Neural cell (in vitro differentiated cells): Measurements from ENCODE around the gene SLC17A5. TPM values are rescaled to one million over a fixed set of nuclear protein-coding genes. Genes with fewer than 3 reads are reported as not detected.

Experiments used
- H2AFZ ChIP-seq: fragments of 200-600, 300-800 bp; sonication (generic), shearing (Covaris generic); 2 replicates; pipeline ENCODE4 v1.6.0; 2014; ENCODE audit warnings: low read depth, mild to moderate bottlenecking, antibody characterized with exemption, low read length, moderate library complexity
- H3F3A ChIP-seq: fragments of 200-600 bp; shearing (Covaris generic); 2 replicates; pipeline ENCODE4 v1.6.1; 2016; ENCODE audit warnings: mild to moderate bottlenecking, moderate library complexity, mixed read lengths, antibody characterized with exemption, low read length; ENCODE audit not compliant: insufficient read depth, poor library complexity, severe bottlenecking
- H3K27ac ChIP-seq: fragments of 200-600, 300-800 bp; sonication (generic), shearing (Covaris generic); 2 replicates; pipeline ENCODE4 v1.5.1; 2014; ENCODE audit warnings: mild to moderate bottlenecking, low read length, moderate library complexity
- H3K27me3 ChIP-seq: fragments of 300-800, 200-600 bp; sonication (generic), shearing (Covaris generic); 2 replicates; pipeline ENCODE4 v1.6.0; 2014; ENCODE audit warnings: mild to moderate bottlenecking, low read depth, low read length, moderate library complexity; ENCODE audit not compliant: insufficient read depth
- H3K36me3 ChIP-seq: fragments of 300-800, 200-600 bp; sonication (generic), shearing (Covaris generic); 2 replicates; pipeline ENCODE4 v1.5.1; 2014; ENCODE audit warnings: mild to moderate bottlenecking, antibody characterized with exemption, low read length, moderate library complexity; ENCODE audit not compliant: insufficient read depth
- H3K4me2 ChIP-seq: fragments of 300-800, 200-600 bp; sonication (generic), shearing (Covaris generic); 2 replicates; pipeline ENCODE4 v1.6.0; 2014; ENCODE audit warnings: mild to moderate bottlenecking, low read length
- H3K4me3 ChIP-seq: fragments of 300-800, 200-600 bp; sonication (generic), shearing (Covaris generic); 2 replicates; pipeline ENCODE4 v1.5.1; 2014; ENCODE audit warnings: mild to moderate bottlenecking, low read length, moderate library complexity
- H3K79me2 ChIP-seq: fragments of 200-600 bp; shearing (Covaris generic); replicated peaks from 2 replicates; pipeline ENCODE4 v1.6.0; 2014; ENCODE audit warnings: mild to moderate bottlenecking, low read length, moderate library complexity; ENCODE audit not compliant: insufficient read depth
- H3K9ac ChIP-seq: fragments of 300-800, 200-600 bp; sonication (generic), shearing (Covaris generic); 2 replicates; pipeline ENCODE4 v1.6.1; 2016; ENCODE audit warnings: mild to moderate bottlenecking, low read length, mixed read lengths
- H3K9me2 ChIP-seq: fragments of 200-600 bp; shearing (Covaris generic); 2 replicates; pipeline ENCODE4 v1.6.1; 2016; ENCODE audit warnings: mild to moderate bottlenecking, low read length, mixed read lengths; ENCODE audit not compliant: insufficient read depth
- H3K9me3 ChIP-seq: fragments of 200-600, 300-800 bp; sonication (generic), shearing (Covaris generic); 2 replicates; pipeline ENCODE4 v1.6.1; 2016; ENCODE audit warnings: mild to moderate bottlenecking, mixed run types, low read length, moderate library complexity, mixed read lengths
- H4K20me1 ChIP-seq: fragments of 200-600 bp; shearing (Covaris generic); 2 replicates; pipeline ENCODE4 v1.6.1; 2016; ENCODE audit warnings: mild to moderate bottlenecking, mixed run types; ENCODE audit not compliant: insufficient read depth
- EP300 ChIP-seq: fragments of 450-650 bp; conservative IDR thresholded peaks from 2 replicates; pipeline ENCODE4 v1.6.1; 2014; ENCODE audit warnings: antibody characterized with exemption, mild to moderate bottlenecking, moderate library complexity; ENCODE audit not compliant: poor library complexity, severe bottlenecking
- EZH2 ChIP-seq: fragments of 200-600, 300-800 bp; shearing (Covaris generic), sonication (generic); IDR thresholded peaks from 2 replicates; pipeline ENCODE4 v1.6.1; 2014; ENCODE audit warnings: antibody characterized with exemption, low read length, borderline replicate concordance, mild to moderate bottlenecking; ENCODE audit not compliant: insufficient read depth, poor library complexity, severe bottlenecking
- MXI1 ChIP-seq: fragments of 450-650 bp; conservative IDR thresholded peaks from 2 replicates; pipeline ENCODE4 v1.6.1; 2014; ENCODE audit warnings: antibody characterized with exemption, mild to moderate bottlenecking; ENCODE audit not compliant: poor library complexity, severe bottlenecking
- POLR2AphosphoS5 ChIP-seq: IDR thresholded peaks from 2 replicates; pipeline ENCODE4 v1.6.1; 2012
- RAD21 ChIP-seq: fragments of 450-650 bp; conservative IDR thresholded peaks from 2 replicates; pipeline ENCODE4 v1.6.1; 2014; ENCODE audit warnings: antibody characterized with exemption, mild to moderate bottlenecking, moderate library complexity
- SMC3 ChIP-seq: fragments of 450-650 bp; conservative IDR thresholded peaks from 2 replicates; pipeline ENCODE4 v1.6.1; 2014; ENCODE audit warnings: antibody characterized with exemption, mild to moderate bottlenecking, moderate library complexity; ENCODE audit not compliant: poor library complexity
- TAF1 ChIP-seq: IDR thresholded peaks from 2 replicates; pipeline ENCODE4 v1.6.1; 2012; ENCODE audit warnings: low read depth
- polyA plus RNA-seq: library from polyadenylated mRNA; depleted of rRNA; stranded (reverse); fragments of >200 nt; gene quantifications from 2 replicates; pipeline ENCODE4 v1.2.3, GENCODE V29; 2014
- small RNA-seq, 3 experiments: library from RNA; depleted of rRNA; stranded (forward); fragments of <200 nt; gene quantifications; one replicate each; pipeline ENCODE3, GENCODE V24; 2012
- TF ChIP-seq, protein P1 (sequence below): IDR thresholded peaks from 2 replicates; pipeline ENCODE4 v1.6.1; 2012; ENCODE audit warnings: borderline replicate concordance
- TF ChIP-seq, protein P2 (sequence below): fragments of 450-650 bp; IDR thresholded peaks from 2 replicates; pipeline ENCODE4 v1.5.1; 2014; ENCODE audit warnings: antibody characterized with exemption, mild to moderate bottlenecking, moderate library complexity; ENCODE audit not compliant: poor library complexity, severe bottlenecking

SLC17A5 gene
- polyA plus RNA-seq, 1 donor from 2014 or later, result 12.3 TPM

GRCh38 chr6:73547036-73547435, 106.8 kb downstream of the SLC17A5 start:
- Histone ChIP-seq H3K79me2 (no peaks in the 10 kb centered on the region), H3K4me2 (no peak overlapping the region), H3F3A (no peaks in the 10 kb centered on the region), H3K27ac (no peak overlapping the region), H3K9me3 (no peaks in the 10 kb centered on the region), H3K4me3 (no peak overlapping the region), H3K36me3 (no peaks in the 10 kb centered on the region), H4K20me1 (no peaks in the 10 kb centered on the region), H2AFZ (no peak overlapping the region), H3K9me2 (no peaks in the 10 kb centered on the region), H3K9ac (no peak overlapping the region), H3K27me3 (no peaks in the 10 kb centered on the region)
- TF ChIP-seq MXI1 (no peak), POLR2AphosphoS5 (no peak), EZH2 (no peak), RAD21 (no peak), EP300 (no peak), TAF1 (no peak), SMC3 (no peak)
- TF ChIP-seq, protein P1, sequence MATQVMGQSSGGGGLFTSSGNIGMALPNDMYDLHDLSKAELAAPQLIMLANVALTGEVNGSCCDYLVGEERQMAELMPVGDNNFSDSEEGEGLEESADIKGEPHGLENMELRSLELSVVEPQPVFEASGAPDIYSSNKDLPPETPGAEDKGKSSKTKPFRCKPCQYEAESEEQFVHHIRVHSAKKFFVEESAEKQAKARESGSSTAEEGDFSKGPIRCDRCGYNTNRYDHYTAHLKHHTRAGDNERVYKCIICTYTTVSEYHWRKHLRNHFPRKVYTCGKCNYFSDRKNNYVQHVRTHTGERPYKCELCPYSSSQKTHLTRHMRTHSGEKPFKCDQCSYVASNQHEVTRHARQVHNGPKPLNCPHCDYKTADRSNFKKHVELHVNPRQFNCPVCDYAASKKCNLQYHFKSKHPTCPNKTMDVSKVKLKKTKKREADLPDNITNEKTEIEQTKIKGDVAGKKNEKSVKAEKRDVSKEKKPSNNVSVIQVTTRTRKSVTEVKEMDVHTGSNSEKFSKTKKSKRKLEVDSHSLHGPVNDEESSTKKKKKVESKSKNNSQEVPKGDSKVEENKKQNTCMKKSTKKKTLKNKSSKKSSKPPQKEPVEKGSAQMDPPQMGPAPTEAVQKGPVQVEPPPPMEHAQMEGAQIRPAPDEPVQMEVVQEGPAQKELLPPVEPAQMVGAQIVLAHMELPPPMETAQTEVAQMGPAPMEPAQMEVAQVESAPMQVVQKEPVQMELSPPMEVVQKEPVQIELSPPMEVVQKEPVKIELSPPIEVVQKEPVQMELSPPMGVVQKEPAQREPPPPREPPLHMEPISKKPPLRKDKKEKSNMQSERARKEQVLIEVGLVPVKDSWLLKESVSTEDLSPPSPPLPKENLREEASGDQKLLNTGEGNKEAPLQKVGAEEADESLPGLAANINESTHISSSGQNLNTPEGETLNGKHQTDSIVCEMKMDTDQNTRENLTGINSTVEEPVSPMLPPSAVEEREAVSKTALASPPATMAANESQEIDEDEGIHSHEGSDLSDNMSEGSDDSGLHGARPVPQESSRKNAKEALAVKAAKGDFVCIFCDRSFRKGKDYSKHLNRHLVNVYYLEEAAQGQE, result no peak
- TF ChIP-seq, protein P2, sequence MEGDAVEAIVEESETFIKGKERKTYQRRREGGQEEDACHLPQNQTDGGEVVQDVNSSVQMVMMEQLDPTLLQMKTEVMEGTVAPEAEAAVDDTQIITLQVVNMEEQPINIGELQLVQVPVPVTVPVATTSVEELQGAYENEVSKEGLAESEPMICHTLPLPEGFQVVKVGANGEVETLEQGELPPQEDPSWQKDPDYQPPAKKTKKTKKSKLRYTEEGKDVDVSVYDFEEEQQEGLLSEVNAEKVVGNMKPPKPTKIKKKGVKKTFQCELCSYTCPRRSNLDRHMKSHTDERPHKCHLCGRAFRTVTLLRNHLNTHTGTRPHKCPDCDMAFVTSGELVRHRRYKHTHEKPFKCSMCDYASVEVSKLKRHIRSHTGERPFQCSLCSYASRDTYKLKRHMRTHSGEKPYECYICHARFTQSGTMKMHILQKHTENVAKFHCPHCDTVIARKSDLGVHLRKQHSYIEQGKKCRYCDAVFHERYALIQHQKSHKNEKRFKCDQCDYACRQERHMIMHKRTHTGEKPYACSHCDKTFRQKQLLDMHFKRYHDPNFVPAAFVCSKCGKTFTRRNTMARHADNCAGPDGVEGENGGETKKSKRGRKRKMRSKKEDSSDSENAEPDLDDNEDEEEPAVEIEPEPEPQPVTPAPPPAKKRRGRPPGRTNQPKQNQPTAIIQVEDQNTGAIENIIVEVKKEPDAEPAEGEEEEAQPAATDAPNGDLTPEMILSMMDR, result no peak

Small RNAs within 50 kb of the gene (small RNA-seq; reads per million reads assigned to genes)
- 0 reads per million in 3 experiments for gene RPS27P15

Other genes with a start within 250 kb of the SLC17A5 start
- 0.10 and 0.53 TPM in 2 replicates for gene CGAS, start 201.7 kb downstream of the SLC17A5 start, polyA plus RNA-seq
- 30.6 and 34.4 TPM in 2 replicates for gene MTO1, start 192.3 kb downstream of the SLC17A5 start, polyA plus RNA-seq
- gene EEF1A1, start 133.0 kb downstream of the SLC17A5 start, polyA plus RNA-seq, result 9,853 and 10,705 TPM in 2 replicates
- gene CD109, start 42.2 kb upstream of the SLC17A5 start, polyA plus RNA-seq, result 0.07 and 0.16 TPM in 2 replicates